ENCODE results near the gene SRGAP3. TPM values are rescaled to one million over a fixed set of nuclear protein-coding genes. Genes with fewer than 3 reads are reported as not detected.

SRGAP3 gene
- total RNA-seq, 6 experiments from 2014 or later: 1.8 to 5.2 (median 3.1) TPM

- 56% methylated on average over 6 of the region's 6 CpGs for WGBS (ENCODE audit: insufficient coverage, low coverage, low lambda C conversion rate, missing lambda C conversion rate)
- intact Hi-C loops (cut with DNase I): no loop called here
These were observed 312.1 kb downstream of the SRGAP3 start for GRCh38 chr3:8937064-8938020.

GRCh38 chr3:8932507-8932906, 316.9 kb downstream of the SRGAP3 start:
- Histone ChIP-seq H3K4me1 (peaks cover 0 to 2% (median 0%) of the 10 kb centered on the region in 4 donors), H3K4me3 (no peak overlapping the region), H3K27ac (no peak overlapping the region), H3K27me3 (no peaks in the 10 kb centered on the region), H3K9me3 (no peaks in the 10 kb centered on the region), H3K36me3 (no peaks in the 10 kb centered on the region)
- ATAC-seq (no peak), DNase-seq (no peak)
- 100% methylated on average over 2 of the region's 2 CpGs for WGBS (ENCODE audit: insufficient coverage, low coverage, low lambda C conversion rate, missing lambda C conversion rate)
- TF ChIP-seq CTCF (IDR thresholded peaks at IDR 0.05): no peak
- no peak for TF ChIP-seq POLR2A (IDR thresholded peaks at IDR 0.05)
- intact Hi-C loops (cut with DNase I): no loop called here

More at GRCh38 chr3:8937064-8938020, 312.1 kb downstream of the SRGAP3 start:
- DNase-seq: no peak
- peak in 2 of 4 donors; percentile 35 to 98 for ATAC-seq
- Histone ChIP-seq H3K27ac (peak overlapping the region in 1 of 3 donors; percentile 51), H3K4me1 (peaks cover 0 to 7% (median 0%) of the 10 kb centered on the region in 4 donors), H3K4me3 (no peak overlapping the region), H3K27me3 (no peaks in the 10 kb centered on the region), H3K9me3 (no peaks in the 10 kb centered on the region), H3K36me3 (no peaks in the 10 kb centered on the region)
- no peak for TF ChIP-seq CTCF (IDR thresholded peaks at IDR 0.05)
- TF ChIP-seq POLR2A (IDR thresholded peaks at IDR 0.05): no peak

GRCh38 chr3:8931342-8931741, 318.1 kb downstream of the SRGAP3 start:
- no peak for DNase-seq
- H3K4me3 ChIP-seq: no peak overlapping the region
- H3K4me1 ChIP-seq: no peaks in the 10 kb centered on the region
- TF ChIP-seq CTCF (IDR thresholded peaks at IDR 0.05): no peak
- TF ChIP-seq POLR2A (IDR thresholded peaks at IDR 0.05): no peak
- intact Hi-C loops (cut with DNase I): no loop called here
- WGBS (ENCODE audit: insufficient coverage, low coverage, low lambda C conversion rate, missing lambda C conversion rate): 86% methylated on average over 3 of the region's 3 CpGs
- no peaks in the 10 kb centered on the region for H3K27me3 ChIP-seq
- H3K36me3 ChIP-seq: no peaks in the 10 kb centered on the region
- no peak for ATAC-seq
- H3K9me3 ChIP-seq: no peaks in the 10 kb centered on the region
- H3K27ac ChIP-seq: no peak overlapping the region

Small RNA genes lying within 50 kb of the gene (small RNA-seq; reads per million reads assigned to genes)
- 0 reads per million in 2 experiments for gene RF00416

Other genes with a start within 250 kb of the SRGAP3 start
- 10 to 100 TPM; 19.0 to 23.4 (median 21.2) TPM for gene THUMPD3, start 113.4 kb upstream of the SRGAP3 start, total RNA-seq
- 10 to 100 TPM; 38.7 to 71.4 (median 52.3) TPM for gene SETD5, start 148.0 kb upstream of the SRGAP3 start, total RNA-seq